ENCODE results near the gene GGNBP2.
"Not testable (repeated sequence)": the region's sequence is repeated elsewhere in the genome, so short reads cannot be mapped to it uniquely, and the experiment has no call there.

The GGNBP2 gene

DNA sequence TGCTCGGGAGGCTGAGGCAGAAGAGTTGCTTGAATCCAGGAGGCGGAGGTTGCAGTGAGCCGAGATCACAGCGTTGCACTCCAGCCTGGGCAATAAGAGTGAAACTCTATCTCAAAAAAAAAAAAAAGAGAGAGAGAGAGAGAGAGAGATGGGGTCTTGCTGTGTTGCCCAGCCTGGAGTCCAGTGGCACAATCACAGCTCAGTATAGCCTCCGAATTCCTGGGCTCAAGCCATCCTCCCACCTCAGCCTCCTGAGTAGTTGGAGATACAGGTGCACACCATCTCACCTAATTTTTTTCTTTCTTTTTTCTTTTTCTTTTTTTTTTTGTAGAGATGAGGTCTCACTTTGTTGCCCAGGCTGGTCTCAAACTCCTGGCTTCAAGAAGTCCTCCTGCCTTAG, 60.3 kb downstream of the GGNBP2 start:
- not testable (repeated sequence) for DNase-seq

DNA sequence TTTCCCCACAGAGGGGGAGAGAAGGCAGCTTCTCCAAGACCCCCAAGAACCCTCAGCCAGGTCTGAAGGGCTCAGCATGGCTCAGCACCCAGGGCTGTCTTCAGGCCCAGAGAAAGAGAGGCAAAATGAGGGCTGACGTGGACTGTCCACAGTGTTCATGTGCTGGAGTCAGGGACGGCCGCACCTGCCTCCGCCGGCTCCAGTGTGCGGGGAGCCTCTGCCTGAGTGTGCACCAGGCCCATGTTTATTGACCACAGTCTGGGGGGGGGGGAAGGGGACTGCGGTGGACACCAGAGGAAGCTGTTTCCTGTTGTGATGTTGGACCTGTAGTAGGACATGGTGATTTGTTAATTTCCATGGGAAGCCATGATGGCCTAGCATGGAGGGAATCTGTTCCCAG, 63.6 kb downstream of the GGNBP2 start:
- DNase-seq = no peak

DNA sequence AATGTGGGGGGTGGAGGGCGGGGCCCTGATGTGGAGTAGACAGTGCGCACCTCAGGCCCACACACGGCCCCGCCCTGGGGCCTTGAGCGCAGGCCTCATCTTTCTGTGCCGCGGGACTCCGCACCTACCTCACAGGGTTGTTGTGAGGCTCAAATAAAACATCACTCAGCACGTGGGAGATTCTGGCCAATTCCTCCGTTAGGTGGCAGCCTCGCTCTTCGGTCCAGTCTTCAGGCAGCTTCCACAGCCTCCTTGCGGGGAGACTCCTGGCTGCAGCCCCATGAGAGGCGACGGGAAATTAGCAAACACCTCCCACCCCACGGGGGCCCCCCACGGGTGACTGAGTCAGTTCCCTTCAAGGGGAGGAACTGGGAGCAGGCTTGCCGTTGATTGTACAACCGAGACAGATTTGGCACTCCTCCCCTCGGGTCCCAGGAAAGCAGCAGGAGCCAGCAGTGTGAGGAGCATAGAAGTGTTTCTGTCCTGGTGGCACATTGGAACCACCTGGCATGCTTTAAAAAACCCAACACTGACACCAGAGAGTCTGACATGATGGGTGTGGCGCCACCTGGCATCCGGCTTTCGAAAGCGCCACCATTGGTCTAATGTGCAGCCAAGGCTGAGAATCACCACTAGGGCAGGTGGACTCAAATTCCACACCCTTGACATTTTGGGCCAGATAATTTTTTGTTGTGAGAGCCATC, 64.2 kb downstream of the GGNBP2 start:
- DNase-seq = no peak

DNA sequence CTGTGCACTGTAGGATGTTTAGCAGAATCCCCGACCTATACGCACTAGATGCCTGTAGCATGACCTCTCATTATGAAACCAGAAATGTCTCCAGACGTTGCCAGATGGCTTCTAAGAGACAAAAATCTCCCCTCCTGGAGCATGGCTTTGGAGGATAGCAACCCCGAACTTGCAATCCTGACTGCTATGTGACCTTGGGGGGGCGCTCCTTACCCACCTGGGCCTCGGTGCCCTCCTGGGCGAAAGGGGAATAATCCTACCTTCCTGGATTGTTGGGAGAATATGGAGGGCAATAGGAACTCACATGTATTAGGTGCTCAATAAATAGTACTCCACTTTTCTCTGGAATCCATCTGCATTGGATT, 64.8 kb downstream of the GGNBP2 start:
- no peak for DNase-seq

DNA sequence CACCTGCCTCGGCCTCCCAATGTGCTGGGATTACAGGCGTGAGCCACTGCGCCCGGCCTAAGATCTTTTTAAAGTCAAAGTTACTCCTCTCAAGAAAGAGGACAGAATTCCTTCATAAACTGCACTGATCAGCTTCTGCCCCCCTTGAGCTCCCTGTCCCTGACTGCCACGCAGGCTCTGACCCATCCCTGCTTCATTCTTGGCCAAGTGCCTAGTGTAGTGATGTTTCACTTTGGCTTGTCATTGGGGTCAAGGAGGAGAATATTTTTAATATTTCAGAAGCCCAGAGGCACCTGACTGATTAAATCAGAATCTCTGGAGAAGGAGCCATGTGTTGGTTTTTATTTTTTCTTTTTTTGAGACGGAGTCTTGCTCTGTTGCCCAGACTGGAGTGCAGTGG, 65.8 kb downstream of the GGNBP2 start:
- no peak for DNase-seq

DNA sequence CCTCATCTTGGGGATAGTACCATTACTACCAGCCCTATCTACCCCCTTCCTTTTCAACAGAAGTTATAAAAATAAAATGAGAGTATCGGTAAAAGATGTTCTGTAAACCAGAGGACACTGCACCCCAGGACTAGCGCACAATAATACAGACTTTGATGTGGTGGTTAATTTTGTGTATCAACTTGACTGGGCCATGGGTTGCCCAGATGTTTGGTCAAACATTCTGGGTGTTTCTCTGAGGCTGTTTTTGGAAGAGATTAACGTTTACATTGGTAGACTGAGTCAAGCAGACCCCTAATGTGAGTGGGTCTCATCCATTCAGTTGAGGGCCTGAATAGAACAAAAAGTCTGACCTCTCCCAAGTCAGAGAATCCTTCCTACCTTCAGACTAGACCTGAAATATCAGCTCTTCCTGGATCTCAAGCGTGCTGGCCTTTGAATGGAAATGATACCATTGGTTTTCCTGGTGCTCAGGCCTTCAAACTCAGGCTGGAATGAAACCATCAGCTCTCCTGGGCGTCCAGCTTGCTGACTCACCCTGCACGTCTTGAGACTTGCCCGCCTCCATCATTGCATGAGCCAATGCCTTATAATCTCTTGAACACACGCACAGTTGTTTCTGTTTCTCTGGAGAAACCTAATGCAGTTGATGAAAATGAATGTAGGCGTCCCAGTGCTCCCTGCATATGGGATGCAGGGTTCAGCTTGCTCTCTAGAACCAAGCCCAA, 66.8 kb downstream of the GGNBP2 start:
- no peak for DNase-seq

DNA sequence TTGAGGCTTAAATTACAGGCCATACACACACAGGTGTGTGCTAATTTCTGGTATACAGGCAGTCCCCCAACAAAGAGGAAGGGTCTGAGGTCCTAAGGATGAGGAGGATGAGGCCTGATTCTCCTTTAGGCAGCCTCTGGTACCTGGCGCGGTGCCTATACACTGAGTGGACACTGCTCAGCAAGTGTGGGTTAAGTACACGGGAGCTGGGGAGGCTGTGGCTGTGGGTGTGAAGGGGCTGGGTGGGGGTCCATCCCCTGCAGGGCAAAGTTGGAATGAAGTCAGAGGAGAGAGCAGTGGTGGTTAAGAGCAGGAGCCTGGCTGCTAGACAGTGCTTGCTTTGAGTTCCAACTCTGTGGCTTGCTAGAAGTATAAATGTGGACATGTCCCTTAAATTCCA, 67.6 kb downstream of the GGNBP2 start:
- DNase-seq = no peak

DNA sequence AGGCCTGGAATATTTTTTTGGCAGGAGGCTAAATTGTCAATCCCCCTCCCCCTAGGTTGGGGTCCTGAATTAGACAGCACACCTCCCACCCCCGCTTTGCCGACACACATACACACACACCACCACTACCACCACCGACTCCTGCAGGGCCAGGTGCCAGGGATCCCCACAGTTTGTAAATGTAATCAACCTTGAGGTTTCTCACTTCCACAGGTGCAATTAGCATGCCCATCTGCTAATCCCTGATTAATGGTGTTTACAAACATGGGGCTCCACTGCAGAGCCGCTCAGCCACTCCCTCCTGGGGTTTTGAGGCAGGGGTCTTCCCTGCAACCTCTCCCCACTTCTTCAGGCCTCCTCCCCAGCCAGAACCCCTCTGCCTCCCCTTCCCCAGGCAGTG, 68.4 kb downstream of the GGNBP2 start:
- DNase-seq = no peak

DNA sequence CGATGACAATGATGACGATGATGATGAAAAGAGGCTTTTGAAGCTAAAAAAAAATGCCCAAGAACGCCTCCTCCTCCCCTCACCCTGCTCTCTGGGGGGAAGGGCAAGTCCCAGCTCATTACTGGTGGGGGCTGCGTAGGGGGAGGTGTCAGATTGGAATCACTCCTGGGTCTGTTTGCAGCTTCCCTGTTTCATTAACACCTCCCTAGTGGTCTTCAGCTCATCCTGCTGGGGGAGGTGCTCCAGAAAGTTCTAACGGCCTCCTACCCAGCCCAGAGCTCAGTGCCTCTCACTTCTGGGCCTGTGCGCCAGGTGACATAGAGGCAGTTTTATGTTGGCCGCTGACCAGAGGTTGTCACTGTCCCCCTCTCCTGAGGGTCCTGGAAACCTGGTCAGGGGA, 69.4 kb downstream of the GGNBP2 start:
- DNase-seq = no peak

DNA sequence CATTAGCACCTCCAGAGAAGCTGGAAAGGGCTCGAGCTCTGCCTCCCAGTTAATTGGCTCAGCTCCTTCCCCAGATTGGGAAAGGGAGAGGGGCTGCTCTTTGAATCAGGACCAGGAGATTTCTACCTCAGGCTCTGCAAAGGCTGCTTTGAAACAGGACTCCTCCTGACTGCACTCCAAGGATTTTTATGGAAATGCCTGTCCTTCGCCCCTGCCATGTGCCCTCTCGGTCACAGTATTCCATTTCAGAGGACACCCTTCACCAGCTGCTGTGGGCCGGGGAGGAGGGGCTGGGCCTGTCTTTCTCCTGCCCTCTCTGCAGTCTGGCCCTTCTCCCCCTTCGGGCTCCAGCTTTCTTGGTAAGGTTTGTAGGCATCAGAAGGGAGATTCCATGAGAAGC, 70.2 kb downstream of the GGNBP2 start:
- no peak for DNase-seq

DNA sequence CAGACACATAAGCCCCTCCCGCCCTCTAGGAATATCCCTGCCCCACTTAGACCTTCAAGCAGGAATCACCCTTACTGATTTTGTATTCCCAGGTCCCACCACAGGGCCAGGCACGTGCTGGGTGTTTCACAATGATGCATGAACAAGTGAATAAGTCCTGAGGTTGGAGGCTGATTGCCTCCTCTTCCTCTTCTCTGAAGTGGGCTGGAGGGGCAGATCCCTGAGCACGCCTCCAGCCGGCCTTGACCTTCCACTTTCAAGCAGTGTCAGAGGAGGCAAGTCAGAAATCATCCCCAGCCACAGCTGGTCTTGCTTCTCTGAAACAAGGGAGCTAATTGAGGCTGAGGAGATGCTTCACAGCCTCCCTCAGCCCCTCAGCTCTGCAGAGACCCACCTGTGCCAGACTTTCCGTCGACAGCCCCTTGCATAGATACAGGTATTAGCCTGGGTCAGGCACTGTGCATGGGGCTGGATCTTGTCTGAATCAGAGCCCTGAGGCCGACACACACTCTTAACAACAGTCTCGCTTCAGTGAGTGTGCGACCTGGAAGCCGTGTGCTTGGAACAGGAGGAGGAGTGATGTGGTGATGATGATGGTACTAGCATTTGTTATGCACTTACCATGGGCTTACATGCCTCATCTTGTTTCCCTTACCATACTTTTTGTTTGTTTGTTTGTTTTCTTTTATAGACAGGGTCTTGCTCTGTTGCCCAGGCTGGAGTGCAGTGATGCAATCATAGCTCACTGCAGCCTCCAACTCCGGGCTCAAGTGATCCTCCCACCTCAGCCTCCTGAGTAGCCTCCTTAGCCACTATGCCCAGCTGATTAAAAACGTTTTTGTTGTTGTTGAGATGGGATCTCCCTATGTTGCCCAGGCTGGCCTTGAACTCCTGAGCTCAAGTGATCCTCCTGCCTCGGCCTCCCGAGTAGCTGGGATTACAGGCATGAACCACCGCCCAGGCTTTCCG, 71.6 kb downstream of the GGNBP2 start:
- no peak for DNase-seq

DNA sequence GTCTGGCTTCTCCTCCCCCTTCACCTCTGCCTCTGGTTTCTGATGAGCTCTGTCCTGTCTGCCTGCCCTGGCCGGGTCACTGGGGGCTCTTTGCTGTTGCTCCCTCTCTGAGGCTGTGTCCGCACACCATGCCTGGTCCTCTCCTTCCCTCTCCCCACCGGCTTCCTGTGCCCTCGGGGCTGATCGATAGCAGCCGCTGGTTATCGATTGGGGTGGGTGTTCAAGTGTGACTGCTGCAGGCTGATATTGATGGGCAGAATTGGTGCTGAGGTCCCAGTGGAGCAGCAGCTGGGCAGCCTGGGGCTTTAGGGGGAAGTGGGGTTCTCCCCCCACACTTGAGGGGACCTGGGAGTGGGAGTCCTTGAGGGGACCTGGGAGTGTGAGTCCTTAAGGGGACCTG, 73.1 kb downstream of the GGNBP2 start:
- no peak for DNase-seq

DNA sequence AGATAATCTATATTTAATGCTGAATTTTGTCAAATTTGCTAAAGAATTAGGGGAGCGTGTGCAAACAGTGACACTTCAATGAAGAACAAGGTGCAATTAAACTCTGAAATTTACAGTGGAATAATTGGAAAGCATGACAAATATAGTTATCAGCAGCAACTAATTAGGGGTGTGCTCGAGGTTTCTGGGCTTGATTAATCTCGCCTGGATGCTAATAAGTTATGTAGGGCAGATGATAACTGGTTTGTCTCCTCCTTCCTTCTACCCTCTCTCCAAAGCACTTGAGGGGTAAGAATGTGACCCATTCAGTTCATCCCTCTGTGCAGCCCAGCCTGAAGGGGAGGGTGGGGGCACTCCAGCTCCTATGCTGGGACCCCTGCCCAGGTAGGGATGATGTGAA, 78.6 kb downstream of the GGNBP2 start:
- no peak for DNase-seq

DNA sequence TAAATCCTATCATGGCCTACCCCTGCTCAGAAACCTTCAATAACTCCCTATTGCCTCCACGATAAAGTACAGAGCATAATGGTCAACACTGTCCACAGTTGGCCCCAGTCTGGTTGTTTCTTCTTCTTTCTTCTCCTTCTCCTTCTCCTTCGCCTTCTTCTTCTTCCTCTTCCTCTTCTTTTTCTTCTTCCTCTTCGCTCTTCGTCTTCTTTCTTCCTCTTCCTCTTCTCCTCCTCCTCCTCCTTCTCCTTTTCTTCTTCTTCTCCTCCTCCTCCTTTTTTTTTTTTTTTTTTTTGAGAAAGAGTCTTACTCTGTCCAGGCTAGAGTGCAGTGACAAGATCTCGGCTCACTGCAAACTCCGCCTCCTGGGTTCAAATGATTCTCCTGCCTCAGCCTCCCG, 80.5 kb downstream of the GGNBP2 start:
- no peak for DNase-seq

DNA sequence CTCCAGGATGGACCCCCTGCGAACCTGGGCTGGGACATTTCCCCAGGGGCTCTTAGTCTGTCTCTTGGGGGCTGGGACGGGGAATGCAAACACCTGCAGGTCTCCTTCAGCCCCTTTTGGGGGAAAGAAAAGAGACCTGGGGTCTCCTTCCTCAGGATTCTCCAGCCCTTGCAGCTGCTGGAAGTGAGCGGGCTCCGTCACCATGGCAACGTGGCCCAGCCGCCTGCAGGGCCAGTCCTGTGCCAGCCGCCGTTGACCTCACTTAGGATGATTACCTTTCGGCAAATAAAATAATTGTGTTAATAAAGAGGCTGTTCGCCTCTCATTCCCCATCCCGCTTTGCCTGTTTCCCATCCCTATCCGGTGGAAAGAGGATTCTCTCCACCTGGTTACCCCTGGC, 82.4 kb downstream of the GGNBP2 start:
- DNase-seq = no peak

DNA sequence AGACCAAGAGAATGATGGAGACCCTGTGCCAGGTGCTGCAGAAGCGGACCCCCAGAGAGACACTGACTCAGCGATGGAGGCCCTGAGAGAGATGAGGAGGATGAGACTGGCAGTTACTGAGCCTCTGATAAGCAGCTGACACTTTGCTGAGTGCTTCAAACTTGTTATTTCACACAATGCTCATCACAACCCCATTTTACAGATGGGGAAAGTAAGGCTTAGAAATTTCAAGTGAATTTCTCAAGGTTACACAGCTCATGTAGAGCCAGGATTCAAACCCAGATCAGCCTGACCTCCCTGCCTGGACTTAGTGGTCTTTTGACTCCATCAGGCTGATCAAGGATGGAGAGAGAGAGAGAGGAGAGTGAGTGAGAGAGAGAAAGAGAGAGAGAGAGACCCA, 83.9 kb downstream of the GGNBP2 start:
- no peak for DNase-seq

DNA sequence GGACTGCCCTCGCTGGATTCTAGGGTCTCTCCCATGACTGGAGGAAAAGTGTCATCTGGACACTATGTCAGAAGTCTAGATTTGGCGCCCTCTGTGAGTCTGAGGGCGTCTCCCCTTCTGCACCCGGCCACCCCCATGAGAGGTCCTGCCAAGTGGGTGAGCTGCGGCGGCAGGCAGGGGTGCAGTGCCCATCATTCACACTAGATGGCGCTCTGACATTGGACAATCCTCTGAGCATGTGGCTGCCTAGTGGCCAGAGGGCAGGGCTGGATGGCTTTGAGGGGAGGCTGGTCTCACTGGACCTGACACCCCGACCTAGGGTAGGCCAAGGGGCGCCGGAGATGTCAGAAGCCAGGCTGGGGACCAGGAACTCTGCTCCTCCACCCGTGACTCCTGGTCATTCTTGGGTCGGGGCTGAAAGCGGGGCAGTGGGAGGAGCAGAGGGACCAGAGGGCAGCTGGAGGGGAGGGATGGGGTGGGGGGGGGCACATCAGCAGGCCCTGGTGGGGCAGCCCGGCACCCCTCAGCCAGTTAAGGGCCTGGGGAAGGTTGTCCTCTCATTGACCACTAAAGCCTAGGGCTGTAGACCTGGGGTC, 84.6 kb downstream of the GGNBP2 start:
- peak; percentile 61 for DNase-seq

DNA sequence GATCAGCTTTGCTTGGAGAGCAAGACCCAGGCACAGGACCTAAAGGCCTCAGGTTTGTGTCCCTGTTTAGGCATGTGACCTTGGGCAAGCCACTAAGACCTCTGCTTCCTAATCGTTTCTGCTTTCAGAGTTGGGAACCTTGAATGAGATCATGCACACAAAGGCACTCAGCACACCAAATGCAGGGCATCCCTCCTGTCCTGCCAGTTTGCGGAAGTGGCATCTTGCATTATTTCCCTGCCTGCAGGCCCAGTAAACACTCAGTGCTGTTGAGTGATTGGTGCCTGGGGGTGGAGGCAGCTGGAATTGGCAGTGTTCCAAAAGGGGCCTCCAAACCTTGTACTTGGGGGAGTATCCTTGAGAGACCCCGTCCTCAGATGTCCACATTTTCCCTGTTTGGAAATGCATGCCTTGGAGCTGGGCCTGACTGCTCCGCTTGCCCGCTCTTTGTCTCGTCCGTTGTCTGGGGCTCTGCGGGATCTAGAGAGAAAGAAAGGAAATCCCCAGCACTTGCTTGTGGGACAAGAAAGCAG, 85.3 kb downstream of the GGNBP2 start:
- DNase-seq = no peak

DNA sequence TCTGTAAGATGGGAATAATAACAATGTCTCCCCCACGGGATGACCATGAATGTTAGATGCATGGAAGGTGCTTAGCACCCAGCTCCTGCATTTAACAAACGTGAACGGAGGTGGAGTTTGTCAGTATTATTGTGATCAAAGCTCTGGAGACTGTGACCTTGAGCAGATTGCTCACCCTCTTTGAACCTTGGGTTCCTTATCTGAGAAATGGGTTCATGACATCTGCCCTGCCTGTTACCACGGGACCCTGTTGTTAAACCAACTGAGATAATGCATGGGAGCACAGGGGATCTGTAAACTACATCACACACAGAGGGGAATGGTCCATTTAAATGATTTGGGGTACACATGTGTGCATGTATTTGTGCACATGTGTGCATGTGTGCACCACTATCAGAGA, 86.3 kb downstream of the GGNBP2 start:
- DNase-seq = no peak

DNA sequence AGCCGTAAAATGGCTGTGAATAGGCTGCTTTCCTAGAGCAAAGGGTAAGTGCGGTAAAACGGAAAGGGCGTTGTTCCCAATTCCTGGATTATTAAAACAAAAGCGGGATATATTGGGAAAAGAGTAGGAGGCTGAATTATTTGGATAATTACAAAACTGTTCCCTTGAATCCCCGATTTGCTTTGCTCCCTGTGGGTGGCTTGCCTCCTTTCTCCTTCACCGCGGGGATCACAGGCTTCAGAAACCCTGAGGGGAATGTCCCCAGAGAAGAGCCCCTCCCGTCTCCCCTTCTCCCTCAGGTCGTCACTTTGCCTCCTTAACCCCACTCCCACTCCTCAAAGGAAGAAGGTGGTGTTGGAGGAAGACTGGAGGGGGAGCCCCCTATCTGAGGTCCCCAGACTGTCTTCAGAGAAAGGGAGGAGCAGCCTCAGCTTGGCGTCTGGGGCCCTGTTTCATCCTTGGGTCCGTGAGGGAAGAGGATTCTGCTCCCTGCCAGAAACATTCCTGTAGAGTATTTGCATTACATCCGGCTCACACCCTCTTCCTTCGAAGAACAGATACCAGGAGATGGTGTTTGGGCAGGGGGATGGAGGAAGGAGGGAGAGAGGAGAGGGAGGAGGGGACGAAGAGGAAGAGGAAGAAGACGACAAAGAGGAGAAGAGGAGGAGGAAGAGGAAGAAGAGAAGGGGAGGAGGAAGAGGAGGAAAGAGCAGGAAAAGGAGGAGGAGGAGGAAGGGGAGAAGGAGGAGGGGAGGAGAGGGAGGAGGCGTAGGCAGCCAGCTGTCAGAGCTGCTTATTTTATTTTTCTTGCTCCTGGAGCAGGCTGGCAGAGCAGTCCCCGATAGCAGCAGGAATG, 88.4 kb downstream of the GGNBP2 start:
- no peak for DNase-seq

Measured in effector CD8-positive, alpha-beta T cell (primary cell).